IMR-90 (cell line): ENCODE data around the gene CD180. TPM values are rescaled to one million over a fixed set of nuclear protein-coding genes. Genes with fewer than 3 reads are reported as not detected.

Experiments used
- ATAC-seq: fragments of 200-7000 bp; cut with Tn5 transposase; 2 replicates; pipeline ENCODE4 v1.9.1; 2020; ENCODE audit warnings: low read depth, mild to moderate bottlenecking, moderate library complexity
- BruUV-seq: library from RNA; stranded (reverse); fragments of 400-500 nt; replicated peaks from 2 replicates; lab custom pipeline; 2021; lab: Mats Ljungman, UMichigan
- CTCF ChIA-PET: fragments of 300-600 bp; formaldehyde crosslinking; extraction: SDS; loops from one replicate; lab custom pipeline; 2021; ENCODE audit warnings: antibody characterized with exemption; lab: Yijun Ruan, JAX
- POLR2A ChIA-PET: fragments of 300-600 bp; sonication (Branson Sonifier 250); formaldehyde crosslinking; loops from one replicate; lab custom pipeline; 2022; ENCODE audit warnings: antibody characterized with exemption; ENCODE audit not compliant: unreplicated experiment; lab: Charles Lee
- DNase-seq: peaks from one replicate; pipeline ENCODE4 v3.0.0; 2013
- H2AFZ ChIP-seq: replicated peaks from 2 replicates; pipeline ENCODE3; 2013; ENCODE audit warnings: low read length, mild to moderate bottlenecking; ENCODE audit not compliant: poor library complexity
- H2AK5ac ChIP-seq: 2 replicates; pipeline ENCODE4 v1.6.1; 2013; ENCODE audit warnings: low read depth, low read length, inconsistent platforms
- H2AK9ac ChIP-seq: replicated peaks from 2 replicates; pipeline ENCODE3; 2013; ENCODE audit warnings: mild to moderate bottlenecking, low read depth, low read length, moderate library complexity; ENCODE audit not compliant: poor library complexity
- H2BK120ac ChIP-seq: 2 replicates; pipeline ENCODE4 v1.6.1; 2013; ENCODE audit warnings: low read depth, low read length, inconsistent platforms
- H2BK15ac ChIP-seq: 3 replicates; pipeline ENCODE4 v1.6.1; 2013; ENCODE audit warnings: low read depth, low read length, inconsistent platforms
- H2BK20ac ChIP-seq: 2 replicates; pipeline ENCODE4 v1.6.1; 2013; ENCODE audit warnings: low read depth, mild to moderate bottlenecking, inconsistent platforms, low read length, moderate library complexity
- H2BK5ac ChIP-seq: 2 replicates; pipeline ENCODE4 v1.6.1; 2013; ENCODE audit warnings: mild to moderate bottlenecking, low read depth, low read length, inconsistent platforms; ENCODE audit not compliant: poor library complexity, severe bottlenecking
- H3K14ac ChIP-seq: replicated peaks from 2 replicates; pipeline ENCODE4 v1.6.1; 2013; ENCODE audit warnings: low read depth, low read length, inconsistent platforms
- H3K18ac ChIP-seq: 2 replicates; pipeline ENCODE4 v1.6.1; 2013; ENCODE audit warnings: low read depth, low read length, control low read depth
- H3K23ac ChIP-seq: 2 replicates; pipeline ENCODE4 v1.6.1; 2013; ENCODE audit warnings: low read depth, low read length, inconsistent platforms
- H3K27ac ChIP-seq: 2 replicates; pipeline ENCODE4 v1.5.1; 2013; ENCODE audit warnings: mild to moderate bottlenecking, control low read depth, low read length; ENCODE audit not compliant: insufficient read depth
- H3K27me3 ChIP-seq: 2 replicates; pipeline ENCODE4 v1.6.1; 2013; ENCODE audit warnings: low read length; ENCODE audit not compliant: control insufficient read depth, insufficient read depth
- H3K36me3 ChIP-seq: 2 replicates; pipeline ENCODE4 v1.6.1; 2013; ENCODE audit warnings: low read length, mixed read lengths; ENCODE audit not compliant: control insufficient read depth, insufficient read depth
- H3K4ac ChIP-seq: 2 replicates; pipeline ENCODE4 v1.6.1; 2013; ENCODE audit warnings: low read depth, low read length, inconsistent platforms
- H3K4me1 ChIP-seq: 2 replicates; pipeline ENCODE4 v1.6.1; 2013; ENCODE audit warnings: low read length, mixed read lengths; ENCODE audit not compliant: control insufficient read depth, insufficient read depth
- H3K4me2 ChIP-seq: 2 replicates; pipeline ENCODE4 v1.6.1; 2013; ENCODE audit warnings: low read depth, mild to moderate bottlenecking, control low read depth, low read length, moderate library complexity
- H3K4me3 ChIP-seq: 2 replicates; pipeline ENCODE4 v1.5.1; 2013; ENCODE audit warnings: low read depth, mild to moderate bottlenecking, control low read depth, low read length, moderate library complexity; ENCODE audit not compliant: insufficient read depth
- H3K56ac ChIP-seq: 2 replicates; pipeline ENCODE4 v1.6.1; 2013; ENCODE audit warnings: low read length, inconsistent platforms; ENCODE audit not compliant: insufficient read depth; ENCODE audit errors: extremely low read depth
- H3K79me1 ChIP-seq, 2 experiments: 2 replicates each; pipeline ENCODE4 v1.6.1; 2013; ENCODE audit warnings: low read length in 2 of 2, inconsistent platforms in 1 of 2, low read depth in 1 of 2
- H3K9ac ChIP-seq: 2 replicates; pipeline ENCODE4 v1.6.1; 2013; ENCODE audit warnings: low read depth, low read length, control low read depth
- H3K9me1 ChIP-seq: 2 replicates; pipeline ENCODE4 v1.6.1; 2013; ENCODE audit warnings: low read length, inconsistent platforms; ENCODE audit not compliant: insufficient read depth
- H3K9me3 ChIP-seq: 2 replicates; pipeline ENCODE4 v1.6.1; 2013; ENCODE audit warnings: low read length; ENCODE audit not compliant: control insufficient read depth, insufficient read depth
- H4K20me1 ChIP-seq: 2 replicates; pipeline ENCODE4 v1.6.1; 2013; ENCODE audit warnings: low read length, inconsistent platforms; ENCODE audit not compliant: insufficient read depth
- H4K5ac ChIP-seq: 2 replicates; pipeline ENCODE4 v1.6.1; 2013; ENCODE audit warnings: mild to moderate bottlenecking, low read depth, low read length, control low read depth
- H4K8ac ChIP-seq, 2 experiments: 2 replicates each; pipeline ENCODE4 v1.6.1; 2013; ENCODE audit warnings: low read depth in 2 of 2, low read length in 2 of 2, control low read depth in 1 of 2, inconsistent platforms in 1 of 2
- H4K91ac ChIP-seq: 2 replicates; pipeline ENCODE4 v1.6.1; 2013; ENCODE audit warnings: low read depth, low read length, inconsistent platforms; ENCODE audit not compliant: insufficient read depth
- CEBPB ChIP-seq: IDR thresholded peaks from 2 replicates; pipeline ENCODE4 v1.6.1; 2012; ENCODE audit warnings: low read depth, low read length, improper control_type of control experiment
- CHD1 ChIP-seq: IDR thresholded peaks from 2 replicates; pipeline ENCODE4 v1.6.1; 2012; ENCODE audit warnings: low read depth, low read length, improper control_type of control experiment
- FOS ChIP-seq: fragments of 150-350 bp; IDR thresholded peaks from 2 replicates; pipeline ENCODE4 v1.6.1; 2016; ENCODE audit warnings: low read depth, low read length
- MAFK ChIP-seq: IDR thresholded peaks from 2 replicates; pipeline ENCODE4 v1.6.1; 2012; ENCODE audit warnings: low read depth, low read length, improper control_type of control experiment
- MAZ ChIP-seq: IDR thresholded peaks from 2 replicates; pipeline ENCODE4 v1.6.1; 2012; ENCODE audit warnings: low read depth, mild to moderate bottlenecking, low read length, improper control_type of control experiment, moderate library complexity, borderline replicate concordance
- MXI1 ChIP-seq: IDR thresholded peaks from 2 replicates; pipeline ENCODE4 v1.6.1; 2012; ENCODE audit warnings: low read depth, mild to moderate bottlenecking, low read length, moderate library complexity, borderline replicate concordance
- POLR2A ChIP-seq: IDR thresholded peaks from 2 replicates; pipeline ENCODE4 v1.6.1; 2012; ENCODE audit warnings: mild to moderate bottlenecking, low read depth, low read length
- RAD21 ChIP-seq: IDR thresholded peaks from 2 replicates; pipeline ENCODE4 v1.6.1; 2012; ENCODE audit warnings: low read length, improper control_type of control experiment
- RFX5 ChIP-seq: IDR thresholded peaks from 2 replicates; pipeline ENCODE4 v1.8.0; 2012; ENCODE audit warnings: low read depth, mild to moderate bottlenecking, low read length, moderate library complexity
- SMC3 ChIP-seq: fragments of 150-350 bp; IDR thresholded peaks from 2 replicates; pipeline ENCODE4 v1.6.1; 2016; ENCODE audit warnings: low read depth, mild to moderate bottlenecking, antibody characterized with exemption, low read length, moderate library complexity
- USF2 ChIP-seq: fragments of 150-350 bp; IDR thresholded peaks from 2 replicates; pipeline ENCODE4 v1.6.1; 2017; ENCODE audit warnings: mild to moderate bottlenecking, antibody characterized with exemption, low read length, low read depth
- WGBS, 2 experiments: methylation state at CpG; one replicate each; pipeline versions ENCODE4 v1.1.5 to v1.1.7; 2013; ENCODE audit warnings: missing lambda C conversion rate in 2 of 2; ENCODE audit not compliant: insufficient read length in 1 of 2; ENCODE audit errors: extremely low coverage in 2 of 2; 5-methylcytosine and 5-hydroxymethylcytosine counted together
- dilution Hi-C: fragments of 300-500 bp; cut with HindIII; formaldehyde crosslinking; loops from one replicate; pipeline ENCODE4 v1.14.3; 2018; ENCODE audit warnings: low sequenced_read_pairs; ENCODE audit not compliant: unreplicated experiment
- in situ Hi-C: fragments of 300-500 bp; cut with MboI; formaldehyde crosslinking; loops from 3 replicates; pipeline ENCODE4 v1.14.3; 2019; ENCODE audit warnings: low sequenced_read_pairs, inconsistent platforms, mixed read lengths
- intact Hi-C: fragments of 100-400 bp; cut with micrococcal nuclease; formaldehyde crosslinking; loops from 2 replicates; pipeline ENCODE4 v1.10.0; 2022
- polyA plus RNA-seq, 3 experiments: library from polyadenylated mRNA; depleted of rRNA; stranded (reverse); fragments of >200 nt; gene quantifications; 2 replicates each; pipeline ENCODE4 v1.2.3, GENCODE V29; 2012; ENCODE audit warnings: low replicate concordance in 1 of 3
- total RNA-seq: library from RNA; depleted of rRNA; stranded (reverse); fragments of >200 nt; gene quantifications from 2 replicates; pipeline ENCODE4 v1.2.3, GENCODE V29; 2012

The CD180 gene
- total and polyA plus RNA-seq, 2 of the 4 experiments (the other 2 are of a cell fraction), result not detected

- Histone ChIP-seq H3K14ac (no peak overlapping the region), H2AK9ac (no peak overlapping the region), H3K4ac (no peak overlapping the region), H3K27ac (no peak overlapping the region), H3K9me1 (0 out of 2 replicates have a peak, but pooled peaks cover 3% of the 10 kb centered on the region), H4K20me1 (no peaks in the 10 kb centered on the region), H2BK20ac (no peak overlapping the region), H3K18ac (no peak overlapping the region), H3K27me3 (no peaks in the 10 kb centered on the region), H3K79me1 (no peaks in the 10 kb centered on the region), H3K56ac (no peak overlapping the region), H2BK120ac (no peak overlapping the region), H3K23ac (no peak overlapping the region), H3K9ac (no peak overlapping the region), H3K36me3 (no peaks in the 10 kb centered on the region), H4K8ac (no peak overlapping the region), H3K4me3 (no peak overlapping the region), H3K9me3 (no peaks in the 10 kb centered on the region), H2AK5ac (no peak overlapping the region), H2AFZ (no peak overlapping the region), H4K91ac (no peak overlapping the region), H4K5ac (no peak overlapping the region), H3K4me1 (peaks cover 2% of the 10 kb centered on the region; the same call in 1 of the 2 replicates), H3K4me2 (no peak overlapping the region), H2BK5ac (no peak overlapping the region), H2BK15ac (no peak overlapping the region)
- in situ Hi-C loops, result loop anchor here (25.0 kb wide), 1 partner anchor 904 kb away; no protein-coding TSS in a partner anchor
- ATAC-seq (no peak), DNase-seq (no peak)
- no CpG with 5 or more reads among the region's 1 CpG for WGBS, 2 experiments
- intact Hi-C loops, result no loop called here
- TF ChIP-seq CHD1 (no peak), SMC3 (no peak), POLR2A (no peak), RFX5 (no peak), USF2 (no peak), MAZ (no peak), MAFK (no peak), CEBPB (no peak), MXI1 (no peak), RAD21 (no peak), FOS (no peak)
- dilution Hi-C loops, result no loop called here
- CTCF ChIA-PET, result no interaction called here
- no TSS peak for BruUV-seq
- POLR2A ChIA-PET, result no interaction called here
Observed at GRCh38 chr5:67216564-67216963, 20.0 kb upstream of the CD180 start.
